Fibroblast of mammary gland (primary cell): ENCODE results near the gene SEC31B.

Experiments used
- DNase-seq: peaks from one replicate; pipeline ENCODE4 v3.0.0-alpha.2; 2010; ENCODE audit warnings: low read depth
- H3K4me3 ChIP-seq: 2 replicates; pipeline ENCODE4 v1.5.1; 2011; ENCODE audit warnings: low read depth, mild to moderate bottlenecking, low read length, moderate library complexity; ENCODE audit not compliant: control insufficient read depth
- CTCF ChIP-seq: conservative IDR thresholded peaks from 2 replicates; pipeline ENCODE4 v1.5.1; 2011; ENCODE audit warnings: low read depth, low read length, inconsistent platforms; ENCODE audit not compliant: control insufficient read depth, insufficient read depth

Gene SEC31B

GRCh38 chr10:100468978-100469377 lies 50.7 kb downstream of the SEC31B start:
- no peak overlapping the region for H3K4me3 ChIP-seq
- no peak for DNase-seq
- no peak for TF ChIP-seq CTCF

DNA sequence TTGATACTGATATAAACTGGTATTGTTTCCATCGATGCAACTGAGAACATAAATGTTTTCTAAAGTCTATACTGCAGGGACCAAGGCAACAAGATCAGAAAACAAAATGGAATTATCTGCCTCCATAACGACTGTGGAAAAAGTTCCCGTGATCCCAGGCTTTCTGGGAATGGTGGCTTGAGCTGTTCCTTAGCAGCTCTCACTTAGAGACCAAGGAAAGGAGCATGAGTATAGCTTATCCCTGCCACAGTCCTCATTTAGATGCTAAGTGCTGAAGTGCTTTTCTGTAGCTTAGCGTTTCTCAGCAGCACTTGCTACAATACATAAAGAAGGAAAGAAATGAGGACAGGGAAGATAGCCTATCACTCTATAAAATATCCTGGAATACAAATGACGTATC lies 51.3 kb downstream of the SEC31B start:
- no peak for TF ChIP-seq CTCF
- DNase-seq, result no peak
- H3K4me3 ChIP-seq, result no peak overlapping the region

DNA sequence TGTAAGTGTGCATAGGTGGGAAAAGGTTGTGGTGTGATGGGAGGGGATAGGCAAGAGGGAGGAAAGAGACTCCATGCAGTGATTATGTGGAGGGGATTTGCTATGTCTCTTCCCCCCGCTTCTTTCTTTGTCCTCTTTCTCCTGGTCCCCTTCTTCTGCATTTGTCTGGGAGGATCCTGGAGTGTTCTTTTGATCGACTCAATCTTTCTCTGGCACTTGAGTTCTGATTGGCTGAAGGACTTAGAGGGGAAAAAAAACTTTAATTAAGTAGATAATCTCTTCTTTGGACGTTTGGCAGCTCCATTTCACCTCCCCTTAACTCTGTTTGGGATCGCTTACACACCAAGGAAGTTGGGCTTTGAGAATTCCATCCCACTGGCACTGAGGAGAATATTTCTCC lies 57.0 kb downstream of the SEC31B start, which contains the start of gene WNT8B:
Gene WNT8B, plus strand, starts transcription at position 301 of the 400 bp plus-strand sequence. CDS start 160 bp downstream, outside the sequence.
- no peak for DNase-seq
- H3K4me3 ChIP-seq, result no peak within 1 kb of the TSS
- no peak for TF ChIP-seq CTCF

DNA sequence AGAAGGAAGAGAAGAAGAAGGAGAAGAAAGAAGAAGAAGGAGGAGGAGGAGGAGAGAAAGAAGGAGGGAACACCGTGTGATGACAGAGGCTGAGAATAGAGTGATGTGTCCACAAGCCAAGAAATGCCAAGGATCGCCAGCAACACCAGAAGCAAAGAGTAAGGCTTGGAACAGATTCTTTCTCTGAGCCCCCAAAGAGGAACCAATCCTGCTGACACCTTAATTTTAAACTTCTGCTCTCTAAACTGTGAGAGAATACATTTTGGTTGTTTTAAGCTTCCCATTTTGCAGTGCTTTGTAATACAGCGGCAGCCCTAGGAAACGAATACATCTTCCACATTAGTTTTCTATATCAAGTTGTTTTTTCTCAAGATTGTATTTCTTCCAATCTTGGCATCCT lies 70.7 kb downstream of the SEC31B start:
- no peak for DNase-seq
- no peak overlapping the region for H3K4me3 ChIP-seq
- no peak for TF ChIP-seq CTCF

DNA sequence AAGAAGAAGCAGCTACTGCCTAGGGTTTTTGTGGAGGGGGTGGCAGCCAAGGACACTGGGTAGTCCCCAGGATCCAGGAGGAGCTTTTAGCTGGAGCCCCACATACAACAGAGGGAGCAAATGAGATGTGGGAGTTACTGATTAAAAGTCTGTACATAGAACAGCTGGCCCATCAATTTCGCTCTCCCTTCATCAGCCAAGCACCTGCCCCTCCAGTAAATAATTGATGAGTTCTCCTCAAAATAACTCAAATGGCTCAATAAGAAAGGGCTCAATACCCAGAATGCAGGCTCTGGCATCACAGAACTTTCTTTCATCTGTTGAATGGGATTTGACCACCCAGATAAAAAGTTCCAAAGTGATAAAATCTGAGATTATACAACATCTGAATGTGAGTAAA lies 72.0 kb downstream of the SEC31B start:
- no peak for TF ChIP-seq CTCF
- no peak overlapping the region for H3K4me3 ChIP-seq
- no peak for DNase-seq

DNA sequence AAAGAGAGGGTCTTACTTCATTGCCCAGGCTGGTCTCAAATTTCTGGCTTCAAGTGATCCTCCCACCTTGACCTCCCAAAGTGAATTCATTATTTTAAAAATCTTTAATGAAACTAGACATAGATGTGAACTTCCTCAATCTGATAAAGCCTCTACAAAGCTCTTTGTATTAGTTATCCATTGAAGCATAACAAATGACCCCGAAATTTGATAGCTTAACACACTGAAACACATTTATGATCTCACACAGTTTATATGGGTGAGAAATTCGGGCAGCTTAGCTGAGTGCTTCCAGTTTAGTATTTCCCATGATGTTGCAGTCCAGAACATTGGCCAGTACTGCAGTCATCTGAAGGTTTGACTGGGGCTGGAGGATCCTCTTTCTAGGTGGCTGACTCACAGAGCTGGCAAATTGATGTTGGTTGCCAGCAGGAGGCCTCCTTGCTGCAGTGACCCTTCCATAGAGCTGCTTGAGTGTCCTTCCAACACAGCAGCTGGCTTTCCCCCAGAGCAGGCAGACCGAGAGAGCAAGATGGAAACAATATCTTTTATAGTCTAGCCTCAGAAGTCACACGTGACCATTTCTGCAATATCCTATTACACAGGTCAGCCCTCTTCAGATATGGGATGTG lies 73.4 kb downstream of the SEC31B start:
- TF ChIP-seq CTCF, result no peak
- DNase-seq, result peak; percentile 8
- no peak overlapping the region for H3K4me3 ChIP-seq

DNA sequence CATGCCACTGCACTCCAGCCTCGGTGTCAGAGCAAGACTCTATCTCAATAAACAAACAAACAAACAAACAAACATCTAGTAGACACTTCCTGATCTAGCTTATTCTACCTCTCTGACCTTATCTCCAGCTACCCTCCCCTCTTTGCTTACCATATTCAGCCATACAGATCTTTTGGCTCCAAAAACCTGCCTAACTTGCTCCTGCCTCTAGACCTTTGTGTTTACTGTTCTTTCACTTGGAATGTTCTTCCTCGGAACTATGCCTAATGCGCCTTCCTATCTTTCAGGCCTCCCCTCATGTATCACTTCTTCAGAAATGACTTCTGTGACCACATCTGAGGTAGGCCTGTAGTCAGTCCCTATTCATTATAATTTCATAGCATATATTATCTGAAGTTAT lies 77.1 kb downstream of the SEC31B start:
- TF ChIP-seq CTCF, result no peak
- DNase-seq, result no peak
- no peak overlapping the region for H3K4me3 ChIP-seq
